Measurements from ENCODE around the gene B4GALT6.

The B4GALT6 gene

GRCh38 chr18:31702449-31702848, 18.1 kb upstream of the B4GALT6 start:
- no peak for DNase-seq (ENCODE audit: extremely low read depth, low read depth)

GRCh38 chr18:31701744-31702143, 17.4 kb upstream of the B4GALT6 start:
- no peak for DNase-seq (ENCODE audit: extremely low read depth, low read depth)
- TF ChIP-seq CTCF (IDR thresholded peaks at IDR 0.05; ENCODE audit: low read depth, low read length), result no peak

More at GRCh38 chr18:31702449-31702848, 18.1 kb upstream of the B4GALT6 start:
- no peak for TF ChIP-seq CTCF (IDR thresholded peaks at IDR 0.05; ENCODE audit: low read depth, low read length)

- DNase-seq (ENCODE audit: extremely low read depth, low read depth), result no peak
- TF ChIP-seq CTCF (IDR thresholded peaks at IDR 0.05; ENCODE audit: low read depth, low read length), result no peak
These were observed 16.6 kb upstream of the B4GALT6 start for GRCh38 chr18:31700990-31701389.

- no peak for DNase-seq (ENCODE audit: extremely low read depth, low read depth)
- TF ChIP-seq CTCF (IDR thresholded peaks at IDR 0.05; ENCODE audit: low read depth, low read length), result no peak
These were observed 13.2 kb upstream of the B4GALT6 start for GRCh38 chr18:31697351-31698298.

GRCh38 chr18:31695989-31696388, 11.6 kb upstream of the B4GALT6 start:
- TF ChIP-seq CTCF (IDR thresholded peaks at IDR 0.05; ENCODE audit: low read depth, low read length), result no peak
- no peak for DNase-seq (ENCODE audit: extremely low read depth, low read depth)

- no peak for TF ChIP-seq CTCF (IDR thresholded peaks at IDR 0.05; ENCODE audit: low read depth, low read length)
- no peak for DNase-seq (ENCODE audit: extremely low read depth, low read depth)
These were observed 9.9 kb upstream of the B4GALT6 start for GRCh38 chr18:31694297-31694696.

- TF ChIP-seq CTCF (IDR thresholded peaks at IDR 0.05; ENCODE audit: low read depth, low read length), result no peak
- no peak for DNase-seq (ENCODE audit: extremely low read depth, low read depth)
These were observed 4.2 kb upstream of the B4GALT6 start for GRCh38 chr18:31688606-31689005.
